ENCODE results near the gene SYNM.

Gene SYNM

DNA sequence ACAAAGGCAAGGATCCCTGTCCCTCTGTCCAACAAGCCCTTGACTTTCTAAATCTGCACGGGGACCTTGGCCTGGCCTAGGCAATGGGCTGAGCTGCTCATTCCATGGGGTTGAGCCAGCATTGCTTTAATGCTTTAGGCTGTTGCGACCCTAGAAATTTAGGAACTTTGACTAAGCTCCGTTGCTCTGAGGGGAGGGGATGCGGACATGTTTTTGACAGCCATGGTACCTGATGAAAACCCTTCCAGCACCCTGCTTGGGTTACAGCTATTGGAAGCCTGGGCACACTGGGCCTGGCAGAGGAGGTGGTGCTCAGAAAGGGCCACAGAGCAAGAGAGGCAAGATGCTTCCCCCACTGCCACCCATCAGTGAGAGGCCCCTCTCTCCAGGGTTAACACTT is 37.1 kb downstream of the SYNM start:
- DNase-seq (ENCODE audit: low read depth), result no peak

DNA sequence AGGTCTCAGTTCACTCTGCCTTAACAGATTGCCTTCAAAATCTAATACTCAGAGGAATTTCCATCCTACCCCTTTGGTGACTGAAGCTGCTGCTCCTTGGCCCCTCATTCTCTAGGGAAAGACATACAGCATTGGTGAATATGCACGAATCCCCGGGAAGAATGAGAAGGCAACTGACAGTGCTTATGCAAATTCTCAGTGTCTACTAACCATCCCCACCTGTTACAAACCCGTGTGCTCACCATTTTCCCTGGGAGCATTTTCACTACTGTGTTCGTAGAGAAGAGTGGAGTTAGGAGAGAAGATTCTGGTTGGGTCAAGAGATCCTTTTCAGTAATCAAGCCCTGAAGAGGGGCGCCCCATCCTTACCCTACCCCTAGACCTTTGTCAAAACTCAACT is 37.7 kb downstream of the SYNM start:
- no peak for DNase-seq (ENCODE audit: low read depth)

DNA sequence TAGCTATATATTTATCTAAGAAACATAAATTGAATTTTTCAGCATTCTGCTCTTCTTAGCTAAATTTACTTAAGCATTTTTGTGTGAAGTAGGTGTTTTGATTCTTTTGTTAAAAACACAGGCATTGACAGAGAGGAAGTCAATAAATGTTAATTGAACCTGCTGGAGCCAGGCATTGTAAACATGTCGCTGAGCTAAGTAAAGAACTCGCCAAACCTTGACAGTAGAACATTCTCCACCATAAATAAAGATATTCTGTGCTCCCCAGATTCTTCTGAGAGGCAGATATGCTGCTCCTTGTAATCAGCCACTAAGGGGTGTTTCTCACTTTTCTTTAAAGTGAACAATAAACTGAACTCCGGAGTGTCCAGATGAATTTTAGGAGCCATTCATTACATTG is 38.4 kb downstream of the SYNM start:
- DNase-seq (ENCODE audit: low read depth), result no peak

DNA sequence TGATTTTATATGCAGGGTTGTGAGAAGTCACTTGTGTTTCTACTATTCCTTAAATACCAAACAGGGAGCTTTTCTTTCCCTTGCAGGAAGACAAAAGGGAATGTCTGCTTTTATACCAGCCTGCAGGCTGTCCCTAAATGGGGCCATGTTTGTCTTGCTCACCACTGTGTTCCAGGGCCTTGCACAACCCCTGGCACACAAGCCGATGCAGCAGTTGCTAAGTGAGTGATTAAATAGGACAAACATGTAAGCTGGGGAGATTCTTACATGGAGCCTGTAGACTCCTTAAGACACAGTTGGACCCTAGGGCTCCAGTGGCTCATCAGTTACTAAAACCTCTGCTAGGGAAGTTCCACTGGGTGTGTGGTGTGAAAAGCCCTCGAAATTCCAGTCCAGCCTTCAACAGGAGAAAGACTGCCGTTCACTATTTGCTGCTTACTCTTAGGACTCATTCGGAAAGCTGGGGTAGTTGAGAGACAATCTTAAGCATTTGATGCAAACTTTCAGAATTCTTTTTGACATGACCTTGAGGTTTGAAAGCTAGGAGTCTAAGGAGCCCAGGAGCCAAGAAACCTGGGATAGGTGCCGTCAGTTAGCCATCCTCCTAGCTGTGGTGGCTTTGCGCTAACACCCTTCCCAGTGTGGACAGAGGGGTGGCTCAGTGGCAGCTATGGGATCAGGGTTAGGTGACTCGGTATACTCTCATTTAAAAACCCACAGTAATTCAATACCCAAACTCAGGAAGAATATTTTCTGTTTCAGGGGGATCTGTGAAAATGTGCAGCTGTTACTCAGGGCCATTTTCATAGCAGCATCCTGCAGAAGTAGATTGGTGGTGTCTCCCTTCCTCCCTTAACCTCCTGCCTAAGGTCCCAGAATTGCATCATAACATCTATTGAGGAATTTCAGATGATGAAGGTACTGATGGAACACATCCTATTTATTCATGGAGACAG is 39.1 kb downstream of the SYNM start:
- no peak for DNase-seq (ENCODE audit: low read depth)

DNA sequence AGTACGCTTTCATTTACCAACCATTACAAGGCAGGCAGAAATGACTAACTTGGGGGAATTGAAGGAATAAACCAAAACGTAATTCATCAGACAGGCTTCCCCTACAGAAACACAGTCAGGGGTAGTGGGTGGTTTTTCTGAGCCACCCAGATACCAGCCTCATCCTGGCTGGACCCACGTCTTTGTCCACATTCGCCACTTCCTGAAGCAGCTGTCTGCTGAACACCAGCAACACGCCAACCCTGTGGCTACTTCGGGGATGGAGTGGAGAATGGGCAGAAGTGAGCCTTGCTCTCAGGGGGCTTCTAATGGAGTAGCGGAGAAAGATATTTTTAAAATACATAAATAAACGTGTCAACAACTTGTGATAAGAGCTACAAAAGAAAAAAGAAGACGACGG is 40.1 kb downstream of the SYNM start:
- DNase-seq (ENCODE audit: low read depth), result no peak

DNA sequence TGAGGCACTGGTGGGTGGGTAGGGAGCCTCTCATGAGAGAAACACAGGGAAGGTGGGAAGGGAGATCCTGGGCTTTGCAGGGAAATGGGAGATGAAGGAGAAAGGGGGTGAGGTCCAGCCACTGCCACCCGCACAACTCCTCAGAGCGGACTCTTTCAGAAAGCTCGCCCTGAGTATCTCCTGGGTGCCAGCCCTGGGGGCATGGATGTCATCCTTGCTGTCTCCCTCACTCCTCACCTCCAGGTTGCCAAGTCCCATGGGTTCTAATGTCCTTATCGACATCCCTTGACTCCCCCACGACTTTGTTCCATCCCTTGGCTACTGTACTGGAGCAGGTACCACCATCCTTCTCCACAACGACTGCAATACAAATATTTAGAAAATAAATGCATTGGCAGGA is 40.9 kb downstream of the SYNM start:
- no peak for DNase-seq (ENCODE audit: low read depth)

DNA sequence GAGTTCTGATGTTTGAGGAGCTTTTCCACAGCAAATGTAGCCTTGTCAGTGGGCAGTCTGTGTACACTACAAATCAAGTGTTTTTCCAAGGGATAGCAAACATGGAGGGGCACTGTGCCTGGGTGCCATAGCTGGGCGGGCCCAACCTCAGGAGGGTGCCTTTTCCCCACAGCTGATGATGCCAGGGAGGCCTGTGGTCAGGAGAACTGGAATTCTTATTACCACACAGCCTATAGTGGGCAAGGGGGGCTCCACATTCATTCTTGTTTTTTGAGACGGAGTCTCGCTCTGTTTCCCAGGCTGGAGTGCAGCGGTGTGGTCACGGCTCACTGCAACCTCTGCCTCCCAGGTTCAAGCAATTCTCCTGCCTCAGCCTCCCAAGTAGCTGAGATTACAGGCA is 41.8 kb downstream of the SYNM start:
- DNase-seq (ENCODE audit: low read depth), result no peak

DNA sequence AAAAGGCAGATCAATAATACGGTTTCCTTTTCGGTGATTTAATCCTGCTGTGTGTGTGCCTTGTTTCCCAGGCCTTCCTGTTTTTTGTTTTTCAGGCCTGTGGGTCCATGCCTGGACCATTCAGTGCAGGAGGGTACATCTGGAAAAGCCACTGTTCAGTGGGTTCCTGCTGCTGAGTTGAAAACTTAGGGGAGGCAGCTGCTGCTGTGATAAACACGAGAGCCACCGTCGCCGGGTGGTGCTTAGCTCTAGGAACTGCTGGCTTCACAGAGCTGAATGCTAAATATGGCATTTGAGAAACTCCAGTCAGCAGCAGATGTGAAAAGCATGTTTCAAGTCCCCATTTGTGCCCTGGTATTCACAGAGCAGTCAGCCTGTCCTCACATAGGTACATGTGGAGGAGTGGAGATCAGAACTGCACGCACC is 44.0 kb downstream of the SYNM start:
- DNase-seq (ENCODE audit: low read depth), result no peak

DNA sequence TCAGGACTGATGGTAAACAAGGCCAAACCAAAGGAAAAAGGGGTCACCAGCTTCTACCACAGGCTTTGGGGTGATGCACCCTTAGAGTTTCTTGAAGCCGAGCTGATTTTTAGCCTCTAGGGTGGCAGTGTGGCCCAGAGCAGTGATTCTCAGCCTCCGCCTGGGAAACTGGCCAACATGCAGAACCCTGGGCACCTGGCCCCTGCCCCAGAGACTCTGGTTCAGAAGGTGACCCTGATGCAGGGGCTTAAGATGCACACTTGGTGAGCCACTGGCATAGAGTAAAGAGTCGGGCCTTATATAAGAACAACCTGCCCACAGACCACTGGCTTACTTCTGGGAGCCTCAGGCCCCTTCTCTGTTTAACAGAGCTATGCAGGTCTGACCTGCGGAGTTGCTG is 44.5 kb downstream of the SYNM start:
- DNase-seq (ENCODE audit: low read depth), result no peak

DNA sequence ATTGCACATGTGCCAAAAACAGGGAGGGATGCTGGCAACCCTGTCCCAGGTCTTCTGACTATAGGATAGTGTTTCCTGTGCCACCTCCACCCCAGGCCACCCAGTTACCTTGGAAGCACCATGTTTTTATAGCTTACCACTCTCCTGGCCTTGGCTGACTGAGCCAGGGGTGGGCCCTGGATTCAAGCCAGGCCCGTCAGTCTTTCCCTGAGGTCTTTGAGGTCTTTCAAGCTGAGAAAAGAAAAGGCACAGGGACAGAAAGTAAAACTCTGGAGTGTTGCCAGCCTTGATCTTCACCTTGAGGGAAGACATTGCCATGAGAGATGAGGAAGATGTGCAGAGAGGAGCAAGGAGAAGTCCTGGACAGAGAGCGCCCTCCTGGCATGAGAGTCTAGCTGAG is 46.3 kb downstream of the SYNM start:
- DNase-seq (ENCODE audit: low read depth), result no peak

DNA sequence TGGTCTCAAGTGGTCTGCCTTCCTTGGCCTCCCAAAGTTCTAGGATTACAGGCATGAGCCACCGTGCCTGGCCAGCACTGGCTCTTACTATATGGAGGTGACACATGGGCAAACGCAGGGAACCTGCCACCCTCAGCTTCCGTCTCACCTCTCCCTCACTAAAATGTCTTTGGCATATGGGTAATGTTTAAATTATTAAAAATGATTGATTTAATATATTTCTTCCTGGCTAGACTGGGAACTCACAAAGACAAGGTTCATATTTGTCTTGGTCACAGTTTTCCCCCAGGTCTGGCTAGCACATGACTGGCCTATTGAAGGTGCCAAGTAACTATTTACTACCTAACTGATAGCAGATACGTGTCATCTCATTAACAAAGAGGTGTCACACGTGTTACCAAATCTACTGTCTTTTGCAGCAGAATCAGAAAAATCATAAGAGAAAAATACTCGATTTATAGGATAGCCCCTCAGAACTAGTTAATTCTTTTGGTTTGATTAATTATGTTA is 48.2 kb downstream of the SYNM start:
- no peak for DNase-seq (ENCODE audit: low read depth)

DNA sequence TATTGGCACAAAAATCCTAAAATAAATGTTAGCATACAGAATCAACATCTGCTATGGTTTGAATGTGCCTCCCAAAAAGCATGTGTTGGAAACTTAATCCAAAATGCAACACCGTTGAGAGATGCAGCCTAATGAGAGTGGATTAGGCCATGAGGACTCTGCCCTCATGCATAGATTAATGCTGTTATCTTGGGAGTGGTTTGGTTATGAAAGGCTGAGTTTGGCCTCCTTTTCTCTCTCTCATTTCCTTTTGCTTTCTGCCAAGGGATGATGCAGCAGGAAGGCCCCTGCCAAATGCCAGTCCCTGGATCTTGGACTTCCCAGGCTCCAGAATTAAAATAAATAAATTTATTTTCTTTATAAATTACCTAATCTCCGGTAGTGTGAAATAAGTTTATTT is 49.4 kb downstream of the SYNM start:
- DNase-seq (ENCODE audit: low read depth), result no peak

DNA sequence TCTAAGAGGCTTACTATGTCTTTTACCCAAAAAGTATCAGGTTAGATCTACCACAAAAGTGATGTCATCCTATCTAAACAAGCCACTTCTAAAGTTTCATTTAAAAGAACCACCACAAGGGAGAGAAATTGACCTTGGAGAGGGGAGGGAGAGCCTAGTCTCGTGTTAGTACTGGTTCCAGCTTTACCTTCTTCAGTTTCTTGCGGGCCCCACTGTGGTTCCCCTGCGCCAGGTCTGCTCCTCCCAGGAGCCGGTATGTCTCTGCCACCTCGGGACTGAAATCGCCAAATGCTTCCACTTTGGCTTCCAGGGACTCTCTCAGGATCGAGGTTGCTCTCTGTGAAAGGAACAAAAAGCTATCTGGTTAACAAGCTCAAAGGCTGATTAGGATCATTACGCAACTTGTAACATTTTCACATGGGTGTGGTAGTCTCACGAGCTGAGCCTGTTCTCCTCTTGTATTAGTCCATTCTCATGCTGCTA is 51.1 kb downstream of the SYNM start:
- no peak for DNase-seq (ENCODE audit: low read depth)

DNA sequence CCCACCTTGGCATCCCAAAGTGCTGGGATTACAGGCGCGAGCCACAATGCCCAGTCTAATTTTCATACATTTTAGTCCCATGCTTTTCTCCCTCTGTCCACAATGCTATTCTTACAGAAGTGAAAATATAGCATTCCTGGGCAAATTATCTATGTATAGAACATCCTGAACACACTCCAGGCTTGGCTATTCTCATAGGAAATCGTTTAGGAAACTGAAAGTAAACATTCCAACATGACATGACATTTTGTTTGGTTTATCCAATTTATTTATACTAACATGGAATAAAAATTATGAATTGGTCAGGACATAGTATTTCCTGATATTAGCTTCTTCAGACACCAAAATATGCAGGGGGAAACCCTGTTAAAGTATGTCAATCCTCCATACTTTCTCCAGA is 52.6 kb downstream of the SYNM start:
- DNase-seq (ENCODE audit: low read depth), result no peak

DNA sequence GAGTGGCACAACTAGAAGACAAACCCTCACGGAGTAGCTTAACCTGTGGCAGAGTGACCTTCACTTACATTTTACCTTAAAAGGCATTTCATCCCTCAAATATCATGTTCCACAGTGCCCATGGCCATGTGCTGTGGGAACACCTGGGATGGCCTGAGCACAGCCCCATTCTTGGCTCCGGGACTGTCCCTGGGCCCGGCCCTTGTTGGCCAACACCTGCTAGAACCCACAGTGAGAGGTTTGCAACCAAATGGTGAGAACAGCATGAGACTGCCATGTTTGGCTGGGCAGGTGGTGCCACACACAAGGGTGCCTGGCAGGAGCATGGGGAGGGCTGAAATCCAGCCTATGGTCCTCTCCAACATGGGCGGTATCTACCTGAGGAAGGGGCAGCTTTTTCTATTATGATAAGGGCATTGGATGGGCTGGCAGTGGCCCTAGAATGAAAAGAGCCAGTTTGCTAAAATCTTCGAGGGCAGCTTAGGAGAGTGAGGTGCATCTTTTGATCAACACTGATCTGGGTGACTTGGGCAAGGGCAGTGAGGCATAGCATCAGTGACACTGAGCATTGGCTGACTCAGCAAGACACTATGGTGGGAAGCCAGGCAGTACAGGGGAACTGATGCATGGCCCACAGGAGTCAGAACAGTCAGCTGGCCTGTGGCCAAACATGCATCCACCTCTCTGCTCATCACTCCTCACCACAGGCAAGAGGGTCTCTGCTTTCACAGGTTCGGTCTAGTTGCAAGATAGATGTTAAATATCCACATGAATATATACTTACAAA is 53.9 kb downstream of the SYNM start:
- no peak for DNase-seq (ENCODE audit: low read depth)

DNA sequence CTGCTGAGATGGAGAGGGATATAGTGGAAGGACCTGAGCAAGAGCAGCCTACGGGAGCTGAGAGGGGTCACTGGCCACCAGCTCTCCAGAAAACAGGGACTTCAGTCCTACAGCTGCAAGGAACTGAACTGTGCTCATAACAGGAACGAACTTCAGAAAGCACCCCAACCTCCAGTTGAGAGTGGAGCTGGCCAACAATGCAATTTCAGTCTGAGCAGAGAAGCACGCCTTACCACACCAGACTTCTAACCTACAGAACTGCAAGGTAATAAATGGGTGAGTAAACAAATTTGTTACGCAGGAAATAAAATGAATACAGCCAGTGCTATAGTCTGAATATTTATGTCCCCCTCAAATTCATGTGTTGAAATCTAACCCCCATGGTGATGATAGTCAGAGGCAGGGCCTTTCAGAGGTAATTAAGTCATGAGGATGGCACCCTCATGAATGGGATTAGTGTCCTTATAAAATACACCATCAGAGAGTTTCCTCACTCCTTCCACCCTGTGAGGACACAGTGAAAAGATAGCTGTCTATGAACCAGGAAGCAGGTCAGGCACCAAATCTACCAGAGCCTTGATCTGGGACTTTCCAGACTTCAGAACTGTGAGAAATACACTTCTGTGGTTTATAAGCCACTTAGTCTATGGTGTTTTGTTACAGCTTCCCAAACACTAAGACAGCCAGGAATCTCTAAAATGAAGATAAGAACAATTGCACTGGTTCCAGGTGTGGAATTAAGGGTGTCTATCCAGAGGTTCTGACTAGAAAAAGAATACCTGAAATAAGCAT is 58.6 kb downstream of the SYNM start:
- no peak for DNase-seq (ENCODE audit: low read depth)

DNA sequence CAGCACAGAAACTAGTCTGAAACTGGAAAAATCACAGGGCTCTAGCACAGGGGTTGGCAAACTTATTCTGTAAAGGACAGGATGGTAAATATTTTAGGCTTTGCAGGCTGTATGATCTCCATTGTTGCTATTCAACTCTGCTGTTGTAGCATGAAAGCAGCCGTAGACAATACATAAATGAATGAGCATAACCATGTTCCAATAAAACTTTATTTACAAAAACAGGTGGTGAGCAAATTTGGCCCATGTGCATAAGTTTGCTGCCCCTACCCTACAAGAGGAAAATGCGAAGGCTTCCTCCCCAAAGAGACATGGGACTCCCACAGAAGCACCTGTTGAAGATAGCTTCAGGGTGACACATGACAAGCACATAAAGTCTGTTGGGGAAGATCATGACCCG is 59.2 kb downstream of the SYNM start:
- DNase-seq (ENCODE audit: low read depth), result no peak

DNA sequence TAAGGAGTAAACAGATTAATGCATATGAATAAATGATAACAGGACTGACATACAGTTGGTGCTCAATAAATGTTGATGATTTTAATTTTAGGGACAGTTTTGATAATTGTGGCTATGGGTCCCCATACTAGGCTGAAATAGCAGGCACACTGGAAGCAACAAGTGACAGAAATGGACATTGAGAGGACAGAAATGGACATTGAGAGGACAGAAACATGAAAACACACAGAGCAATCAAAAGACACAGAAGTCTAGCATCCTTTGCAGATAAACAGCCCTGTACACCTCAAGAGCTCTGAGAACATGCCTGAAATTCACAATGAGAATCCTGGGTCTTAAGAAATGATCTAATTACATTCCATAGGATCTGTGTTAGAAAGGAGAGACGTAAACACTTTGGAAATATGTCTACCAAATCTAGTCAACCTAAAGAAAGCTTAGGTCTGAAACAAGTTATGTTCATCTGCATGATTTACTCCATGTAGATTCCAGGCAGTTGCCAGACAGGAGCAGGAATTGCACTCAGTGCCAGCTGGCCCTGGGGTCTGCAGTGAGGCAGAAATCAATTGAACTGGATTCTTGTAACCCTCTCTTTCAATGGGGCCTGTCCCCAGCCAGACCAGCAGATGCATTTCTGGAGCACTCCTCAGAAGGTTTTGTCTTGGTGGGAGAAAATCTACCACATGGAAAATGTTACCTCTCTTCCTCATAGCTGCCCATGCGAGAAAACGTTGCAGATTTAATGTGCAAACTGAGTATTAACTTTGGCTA is 60.3 kb downstream of the SYNM start:
- no peak for DNase-seq (ENCODE audit: low read depth)

DNA sequence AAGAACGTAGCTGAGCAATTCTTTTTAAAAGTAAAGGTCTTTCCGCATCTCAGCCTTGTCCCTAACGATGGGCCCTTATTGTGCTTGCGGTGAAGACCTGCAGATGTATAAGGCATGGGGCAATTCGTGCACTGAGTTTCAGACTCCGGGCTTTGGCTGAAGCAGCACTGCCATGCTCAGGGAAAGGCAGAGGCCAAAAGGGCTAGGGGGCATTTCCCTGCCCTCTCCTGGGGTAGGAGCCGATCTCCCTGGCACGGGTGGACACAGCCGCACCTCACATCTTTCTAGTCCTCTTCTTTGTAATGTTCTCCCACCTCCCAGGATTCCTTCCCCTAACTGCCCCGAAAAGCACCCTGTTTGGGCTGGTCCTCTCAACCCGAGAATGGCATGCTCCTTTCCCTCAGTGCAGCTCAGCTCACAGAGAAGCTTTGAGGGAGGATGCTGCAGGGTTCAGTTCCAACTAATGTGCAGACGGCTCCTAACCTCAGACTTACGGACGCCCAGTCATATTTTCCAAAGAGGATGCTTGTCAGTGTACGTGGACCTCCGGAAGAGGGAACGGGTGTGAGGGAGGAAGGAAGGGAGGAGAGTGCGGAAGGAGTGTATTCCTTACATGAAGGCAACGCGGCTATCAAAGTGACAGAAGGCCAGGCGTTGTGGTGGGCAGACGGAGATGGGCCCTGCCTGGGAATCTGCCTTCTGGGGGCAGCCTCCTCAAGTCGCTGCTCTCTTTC is 61.2 kb downstream of the SYNM start:
- DNase-seq (ENCODE audit: low read depth), result no peak

DNA sequence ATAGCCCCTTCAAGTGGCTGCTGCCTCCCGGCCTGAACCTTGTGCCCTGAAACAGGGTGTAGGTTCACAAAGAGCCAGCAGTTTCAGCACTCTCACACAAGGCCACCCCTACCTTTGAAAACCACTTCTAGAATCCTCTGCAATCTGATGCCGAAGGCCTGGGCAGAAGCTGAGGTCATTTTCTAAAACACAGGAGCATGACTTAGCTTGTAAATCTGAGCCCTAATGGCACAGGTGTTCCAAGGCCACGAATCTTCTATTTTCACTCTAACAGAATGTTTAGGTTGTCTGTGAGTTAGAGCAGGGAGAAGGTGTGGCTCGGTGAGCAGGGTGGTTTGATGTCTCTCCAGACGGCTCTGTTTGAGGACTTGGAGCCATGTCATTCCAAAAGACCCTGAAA is 62.3 kb downstream of the SYNM start:
- no peak for DNase-seq (ENCODE audit: low read depth)

DNA sequence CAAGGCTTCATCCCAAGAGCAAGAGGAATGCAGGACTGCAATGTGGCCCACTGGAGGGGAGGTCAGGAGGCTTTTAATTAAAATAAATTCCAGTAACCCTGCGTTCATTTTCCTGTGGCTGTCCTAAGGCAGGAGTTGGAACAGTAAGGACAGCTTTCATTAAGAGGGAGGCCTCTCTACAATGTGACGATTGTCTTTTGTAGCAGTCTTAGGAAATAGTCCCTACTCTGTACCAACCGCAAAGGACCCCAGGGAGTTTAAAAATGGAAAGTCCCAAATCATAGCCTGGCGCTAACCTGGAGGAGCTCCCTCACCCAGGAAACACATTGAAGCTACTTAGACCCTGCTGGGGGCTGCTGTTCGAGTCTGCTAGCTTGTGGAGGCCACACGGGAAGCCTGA is 62.8 kb downstream of the SYNM start:
- no peak for DNase-seq (ENCODE audit: low read depth)
